ENCODE measurements around the gene KCTD20.
"Not testable (repeated sequence)": the region's sequence is repeated elsewhere in the genome, so short reads cannot be mapped to it uniquely, and the experiment has no call there.

The KCTD20 gene

GRCh38 chr6:36443471-36444428, 950 bp downstream of the KCTD20 start:
- DNase-seq (ENCODE audit: low read depth in 1 of 2, low spot score in 1 of 2) = no peak

GRCh38 chr6:36444470-36444869, 1.7 kb downstream of the KCTD20 start:
- no peak for DNase-seq (ENCODE audit: low read depth in 1 of 2, low spot score in 1 of 2)

GRCh38 chr6:36445621-36446020, 2.8 kb downstream of the KCTD20 start:
- no peak for DNase-seq (ENCODE audit: low read depth in 1 of 2, low spot score in 1 of 2)

GRCh38 chr6:36449173-36449572, 6.4 kb downstream of the KCTD20 start:
- not testable (repeated sequence) for DNase-seq (ENCODE audit: low read depth in 1 of 2, low spot score in 1 of 2)

GRCh38 chr6:36452897-36453296, 10.1 kb downstream of the KCTD20 start:
- not testable (repeated sequence) for DNase-seq (ENCODE audit: low read depth in 1 of 2, low spot score in 1 of 2)

GRCh38 chr6:36455486-36456027, 12.8 kb downstream of the KCTD20 start:
- no peak for DNase-seq (ENCODE audit: low read depth in 1 of 2, low spot score in 1 of 2)

- no peak for DNase-seq (ENCODE audit: low read depth in 1 of 2, low spot score in 1 of 2)
Measured at GRCh38 chr6:36459501-36459900, 16.7 kb downstream of the KCTD20 start.

- DNase-seq (ENCODE audit: low read depth in 1 of 2, low spot score in 1 of 2) = no peak
Measured at GRCh38 chr6:36460916-36461315, 18.1 kb downstream of the KCTD20 start.

- no peak for DNase-seq (ENCODE audit: low read depth in 1 of 2, low spot score in 1 of 2)
Measured at GRCh38 chr6:36461646-36462045, 18.8 kb downstream of the KCTD20 start.

GRCh38 chr6:36463676-36464075, 20.9 kb downstream of the KCTD20 start:
- DNase-seq (ENCODE audit: low read depth in 1 of 2, low spot score in 1 of 2) = no peak

- no peak for DNase-seq (ENCODE audit: low read depth in 1 of 2, low spot score in 1 of 2)
Measured at GRCh38 chr6:36464233-36464632, 21.4 kb downstream of the KCTD20 start.

GRCh38 chr6:36467625-36468024, 24.8 kb downstream of the KCTD20 start:
- no peak for DNase-seq (ENCODE audit: low read depth in 1 of 2, low spot score in 1 of 2)

GRCh38 chr6:36469148-36469661, 26.4 kb downstream of the KCTD20 start:
- DNase-seq (ENCODE audit: low read depth in 1 of 2, low spot score in 1 of 2) = no peak

- no peak for DNase-seq (ENCODE audit: low read depth in 1 of 2, low spot score in 1 of 2)
Measured at GRCh38 chr6:36469946-36470345, 27.1 kb downstream of the KCTD20 start.

- DNase-seq (ENCODE audit: low read depth in 1 of 2, low spot score in 1 of 2) = no peak
Measured at GRCh38 chr6:36478051-36478526, 35.3 kb downstream of the KCTD20 start.

GRCh38 chr6:36479256-36479655, 36.5 kb downstream of the KCTD20 start:
- no peak for DNase-seq (ENCODE audit: low read depth in 1 of 2, low spot score in 1 of 2)

GRCh38 chr6:36483326-36483725, 40.5 kb downstream of the KCTD20 start:
- DNase-seq (ENCODE audit: low read depth in 1 of 2, low spot score in 1 of 2) = not testable (repeated sequence)

GRCh38 chr6:36484736-36485135, 41.9 kb downstream of the KCTD20 start:
- DNase-seq (ENCODE audit: low read depth in 1 of 2, low spot score in 1 of 2) = no peak

GRCh38 chr6:36487698-36488097, 44.9 kb downstream of the KCTD20 start:
- DNase-seq (ENCODE audit: low read depth in 1 of 2, low spot score in 1 of 2) = no peak

- no peak for DNase-seq (ENCODE audit: low read depth in 1 of 2, low spot score in 1 of 2)
Measured at GRCh38 chr6:36488221-36488620, 45.4 kb downstream of the KCTD20 start.

- no peak for DNase-seq (ENCODE audit: low read depth in 1 of 2, low spot score in 1 of 2)
Measured at GRCh38 chr6:36489426-36489825, 46.6 kb downstream of the KCTD20 start.

GRCh38 chr6:36491378-36491965, 48.7 kb downstream of the KCTD20 start:
- DNase-seq (ENCODE audit: low read depth in 1 of 2, low spot score in 1 of 2) = no peak

Measured in activated CD4-positive, alpha-beta T cell treated with anti-CD3 and anti-CD28 coated beads, Interleukin-2, amount 50 U/mL, for 24 hours (primary cell).